Measurements from ENCODE around the gene HIPK2.

Gene HIPK2

DNA sequence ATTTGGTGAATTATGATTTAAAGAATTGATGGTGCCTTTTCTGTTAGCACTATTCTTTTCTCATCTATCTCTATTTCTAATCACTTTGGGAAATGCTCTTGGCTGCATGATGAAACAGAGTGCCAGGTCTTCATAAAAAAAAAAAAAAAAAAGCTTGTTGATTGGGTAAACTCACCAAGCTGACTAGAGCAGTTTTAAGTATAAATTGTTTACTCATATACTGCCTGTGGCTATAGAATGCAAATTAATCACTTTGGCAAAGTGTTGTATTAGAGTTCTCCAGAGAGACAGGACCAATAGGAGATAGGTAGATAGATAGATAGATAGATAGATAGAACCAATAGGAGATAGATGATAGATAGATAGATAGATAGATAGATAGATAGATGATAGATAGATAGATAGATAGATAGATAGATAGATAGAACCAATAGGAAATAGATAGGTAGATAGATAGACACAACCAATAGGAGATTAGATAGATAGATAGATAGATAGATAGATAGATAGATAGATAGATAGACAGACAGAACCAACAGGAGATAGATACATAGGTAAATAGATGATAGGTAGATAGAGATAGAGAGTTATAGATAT lies 31.1 kb upstream of the HIPK2 start:
- DNase-seq: no peak
- no peaks in the 10 kb centered on the region for H3K9me3 ChIP-seq
- no peaks in the 10 kb centered on the region for H3K4me1 ChIP-seq
- H3K36me3 ChIP-seq: no peaks in the 10 kb centered on the region
- H3K4me3 ChIP-seq (ENCODE audit: low read depth, low read length): no peak overlapping the region
- H3K27me3 ChIP-seq: no peaks in the 10 kb centered on the region
- TF ChIP-seq, protein P1, sequence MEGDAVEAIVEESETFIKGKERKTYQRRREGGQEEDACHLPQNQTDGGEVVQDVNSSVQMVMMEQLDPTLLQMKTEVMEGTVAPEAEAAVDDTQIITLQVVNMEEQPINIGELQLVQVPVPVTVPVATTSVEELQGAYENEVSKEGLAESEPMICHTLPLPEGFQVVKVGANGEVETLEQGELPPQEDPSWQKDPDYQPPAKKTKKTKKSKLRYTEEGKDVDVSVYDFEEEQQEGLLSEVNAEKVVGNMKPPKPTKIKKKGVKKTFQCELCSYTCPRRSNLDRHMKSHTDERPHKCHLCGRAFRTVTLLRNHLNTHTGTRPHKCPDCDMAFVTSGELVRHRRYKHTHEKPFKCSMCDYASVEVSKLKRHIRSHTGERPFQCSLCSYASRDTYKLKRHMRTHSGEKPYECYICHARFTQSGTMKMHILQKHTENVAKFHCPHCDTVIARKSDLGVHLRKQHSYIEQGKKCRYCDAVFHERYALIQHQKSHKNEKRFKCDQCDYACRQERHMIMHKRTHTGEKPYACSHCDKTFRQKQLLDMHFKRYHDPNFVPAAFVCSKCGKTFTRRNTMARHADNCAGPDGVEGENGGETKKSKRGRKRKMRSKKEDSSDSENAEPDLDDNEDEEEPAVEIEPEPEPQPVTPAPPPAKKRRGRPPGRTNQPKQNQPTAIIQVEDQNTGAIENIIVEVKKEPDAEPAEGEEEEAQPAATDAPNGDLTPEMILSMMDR (IDR thresholded peaks at IDR 0.05; ENCODE audit: low read depth, low read length): no peak

DNA sequence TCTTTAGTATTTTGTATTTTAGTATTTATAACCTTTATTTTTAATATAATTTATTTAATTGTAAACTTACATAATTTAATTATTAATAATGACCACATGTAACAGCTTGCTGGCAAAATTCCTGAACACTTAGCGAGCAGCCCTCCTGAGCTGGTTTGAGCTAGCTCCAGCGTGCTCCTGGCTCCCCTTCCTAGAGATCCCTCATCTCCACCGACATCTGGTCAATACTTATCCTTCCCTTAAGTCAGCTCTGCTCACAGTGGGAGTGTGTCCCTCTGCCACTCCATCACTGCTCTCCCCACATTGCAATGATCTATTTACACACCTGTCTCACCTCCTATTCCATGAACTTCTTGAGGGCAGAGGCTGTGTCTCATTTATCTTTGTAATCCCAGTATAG lies 30.6 kb upstream of the HIPK2 start:
- TF ChIP-seq, protein P1 (IDR thresholded peaks at IDR 0.05; ENCODE audit: low read depth, low read length): no peak
- H3K9me3 ChIP-seq: no peaks in the 10 kb centered on the region
- H3K4me1 ChIP-seq: no peaks in the 10 kb centered on the region
- H3K27me3 ChIP-seq: no peaks in the 10 kb centered on the region
- no peaks in the 10 kb centered on the region for H3K36me3 ChIP-seq
- no peak overlapping the region for H3K4me3 ChIP-seq (ENCODE audit: low read depth, low read length)
- DNase-seq: no peak

DNA sequence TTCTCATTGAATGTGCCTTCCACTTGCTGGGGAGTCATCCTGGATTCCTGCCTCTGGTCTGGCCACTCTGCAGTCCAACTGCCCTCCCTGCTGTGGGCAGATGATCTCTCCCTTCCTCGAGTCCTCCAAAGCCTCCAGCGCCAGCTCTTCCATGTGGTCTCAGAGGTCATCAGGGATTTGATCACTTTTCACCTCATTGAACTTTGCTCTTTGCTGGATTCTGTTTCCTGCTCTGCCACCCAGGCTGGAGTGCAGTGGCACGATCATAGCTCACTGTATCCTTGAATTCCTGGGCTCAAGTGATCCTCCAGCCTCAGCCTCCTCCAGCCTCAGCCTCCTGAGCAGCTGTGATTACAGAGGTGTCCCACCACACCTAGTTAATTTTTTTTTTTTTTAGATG lies 29.2 kb upstream of the HIPK2 start:
- H3K9me3 ChIP-seq: no peaks in the 10 kb centered on the region
- no peaks in the 10 kb centered on the region for H3K36me3 ChIP-seq
- no peak for DNase-seq
- H3K27me3 ChIP-seq: no peaks in the 10 kb centered on the region
- no peaks in the 10 kb centered on the region for H3K4me1 ChIP-seq
- no peak overlapping the region for H3K4me3 ChIP-seq (ENCODE audit: low read depth, low read length)
- TF ChIP-seq, protein P1 (IDR thresholded peaks at IDR 0.05; ENCODE audit: low read depth, low read length): no peak

DNA sequence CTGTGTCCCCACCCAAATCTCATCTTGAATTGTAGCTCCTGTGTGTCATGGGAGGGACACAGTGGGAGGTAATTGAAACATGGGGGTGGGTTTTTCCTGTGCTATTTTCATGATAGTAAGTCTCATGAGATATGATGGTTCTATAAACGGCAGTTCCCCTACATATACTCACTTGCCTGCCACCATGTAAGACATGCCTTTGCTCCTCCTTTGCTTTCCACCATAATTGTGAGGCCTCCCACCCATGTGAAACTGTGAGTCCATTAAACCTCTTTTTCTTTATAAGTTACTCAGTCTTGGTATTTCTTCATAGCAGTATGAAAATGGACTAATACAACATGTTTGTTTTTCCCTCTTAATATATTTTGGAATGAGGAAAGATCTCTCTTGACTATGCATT lies 26.8 kb upstream of the HIPK2 start:
- Histone ChIP-seq H3K36me3 (no peaks in the 10 kb centered on the region), H3K27me3 (no peaks in the 10 kb centered on the region), H3K4me3 (ENCODE audit: low read depth, low read length) (no peak overlapping the region), H3K9me3 (no peaks in the 10 kb centered on the region), H3K4me1 (no peaks in the 10 kb centered on the region)
- no peak for DNase-seq
- TF ChIP-seq, protein P1 (IDR thresholded peaks at IDR 0.05; ENCODE audit: low read depth, low read length): no peak

- Histone ChIP-seq H3K9me3 (no peaks in the 10 kb centered on the region), H3K4me3 (ENCODE audit: low read depth, low read length) (no peak overlapping the region), H3K36me3 (no peaks in the 10 kb centered on the region), H3K4me1 (no peaks in the 10 kb centered on the region), H3K27me3 (no peaks in the 10 kb centered on the region)
- DNase-seq: no peak
- TF ChIP-seq, protein P1 (IDR thresholded peaks at IDR 0.05; ENCODE audit: low read depth, low read length): no peak
Measured at GRCh38 chr7:139799586-139799985, 21.8 kb upstream of the HIPK2 start.

DNA sequence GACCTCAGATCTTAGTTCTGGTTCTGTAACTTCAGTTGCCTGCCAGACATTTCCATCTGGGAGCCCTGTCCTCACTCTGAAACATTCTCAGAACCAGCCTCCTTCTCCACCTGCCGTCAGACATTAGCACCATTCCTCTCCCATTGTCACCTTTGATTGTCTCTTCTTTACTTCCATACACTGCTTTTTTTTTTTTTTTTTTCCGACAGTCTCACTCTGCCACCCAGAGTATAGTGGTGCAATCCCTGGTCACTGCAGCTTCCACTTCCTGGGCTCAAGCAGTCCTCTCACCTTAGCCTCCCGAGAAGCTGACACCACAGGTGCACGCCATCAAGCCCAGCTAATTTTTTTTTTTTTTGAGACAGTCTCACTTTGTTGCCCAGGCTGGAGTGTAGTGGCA lies 21.1 kb upstream of the HIPK2 start:
- H3K4me3 ChIP-seq (ENCODE audit: low read depth, low read length): no peak overlapping the region
- no peaks in the 10 kb centered on the region for H3K27me3 ChIP-seq

More for the DNA sequence above, 21.1 kb upstream of the HIPK2 start:
- no peak for DNase-seq
- Histone ChIP-seq H3K9me3 (no peaks in the 10 kb centered on the region), H3K36me3 (no peaks in the 10 kb centered on the region), H3K4me1 (no peaks in the 10 kb centered on the region)
- TF ChIP-seq, protein P1 (IDR thresholded peaks at IDR 0.05; ENCODE audit: low read depth, low read length): no peak

Data from BE2C (cell line).